PC-9 (cell line): Measurements from ENCODE around the gene TSHR.

Source experiments
- CTCF ChIP-seq: fragments of 200-600 bp; sonication (generic); conservative IDR thresholded peaks from 2 replicates; pipeline ENCODE4 v1.6.1; 2017; ENCODE audit warnings: mixed run types, antibody characterized with exemption, mild to moderate bottlenecking, moderate library complexity
- EZH2 ChIP-seq: fragments of 200-600 bp; sonication (generic); IDR thresholded peaks from 2 replicates; pipeline ENCODE4 v1.8.0; 2017; ENCODE audit warnings: antibody characterized with exemption, low read depth

- TF ChIP-seq CTCF, result no peak
- TF ChIP-seq EZH2, result no peak
Observed at GRCh38 chr14:81161749-81162148, 206.3 kb downstream of the TSHR start.
